NCI-H1048 (cell line): ENCODE results near the gene GPR183.

ENCODE experiments used
- DNase-seq: peaks from one replicate; lab custom pipeline; 2025; lab: John Stamatoyannopoulos, UW

Gene GPR183

GRCh38 chr13:99312493-99312883 lies 5.3 kb upstream of the GPR183 start:
- no peak for DNase-seq

- no peak for DNase-seq
Measured at GRCh38 chr13:99311748-99312492, 4.7 kb upstream of the GPR183 start.

GRCh38 chr13:99311137-99311536 lies 3.9 kb upstream of the GPR183 start:
- no peak for DNase-seq

GRCh38 chr13:99310382-99311031 lies 3.3 kb upstream of the GPR183 start:
- no peak for DNase-seq

- no peak for DNase-seq
Measured at GRCh38 chr13:99308471-99309087, 1.4 kb upstream of the GPR183 start.

- DNase-seq, result no peak
Measured at GRCh38 chr13:99307648-99308339, 595 bp upstream of the GPR183 start.

- DNase-seq, result no peak
Measured at GRCh38 chr13:99305566-99305965, 1.6 kb downstream of the GPR183 start.

- no peak for DNase-seq
Measured at GRCh38 chr13:99305158-99305557, 2.0 kb downstream of the GPR183 start.

- no peak for DNase-seq
Measured at GRCh38 chr13:99304541-99304940, 2.7 kb downstream of the GPR183 start.

- DNase-seq, result no peak
Measured at GRCh38 chr13:99303863-99304521, 3.2 kb downstream of the GPR183 start.

- DNase-seq, result no peak
Measured at GRCh38 chr13:99302637-99303505, 4.3 kb downstream of the GPR183 start.

GRCh38 chr13:99301913-99302636 lies 5.1 kb downstream of the GPR183 start:
- DNase-seq, result no peak

GRCh38 chr13:99301056-99301838 lies 6.0 kb downstream of the GPR183 start:
- DNase-seq, result no peak

GRCh38 chr13:99299920-99300341 lies 7.3 kb downstream of the GPR183 start:
- no peak for DNase-seq

GRCh38 chr13:99299256-99299919 lies 7.8 kb downstream of the GPR183 start:
- DNase-seq, result no peak

GRCh38 chr13:99298056-99298455 lies 9.1 kb downstream of the GPR183 start:
- no peak for DNase-seq

- no peak for DNase-seq
Measured at GRCh38 chr13:99297331-99297730, 9.9 kb downstream of the GPR183 start.

GRCh38 chr13:99296398-99296797 lies 10.8 kb downstream of the GPR183 start:
- DNase-seq, result no peak
